NCI-H2196 (cell line): ENCODE results near the gene STT3A.
A peak's percentile ranks its signal among the peaks of the same experiment; 100 is the strongest.

Source experiments
- DNase-seq: peaks from one replicate; lab custom pipeline; 2025; ENCODE audit not compliant: unreplicated experiment; lab: John Stamatoyannopoulos, UW

Gene STT3A

DNA sequence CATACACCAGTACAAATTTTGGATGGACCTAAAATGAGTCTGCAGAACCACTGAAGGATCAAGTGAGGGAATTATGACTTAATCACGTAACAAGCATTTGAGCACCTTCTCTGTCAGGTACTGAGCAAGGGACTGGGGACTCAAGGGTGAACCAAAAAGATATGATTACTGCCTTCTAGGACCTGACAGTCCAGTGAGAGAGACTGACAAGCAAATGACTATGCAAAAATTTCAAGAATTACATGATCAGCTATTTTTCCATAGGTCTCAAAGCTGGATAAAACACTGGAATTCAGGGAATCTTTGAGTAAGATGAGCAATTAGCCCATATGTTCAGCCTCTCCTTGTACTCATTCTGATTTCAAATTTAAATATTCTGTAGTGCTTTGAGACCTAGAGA, 5.2 kb upstream of the STT3A start:
- DNase-seq = no peak

DNA sequence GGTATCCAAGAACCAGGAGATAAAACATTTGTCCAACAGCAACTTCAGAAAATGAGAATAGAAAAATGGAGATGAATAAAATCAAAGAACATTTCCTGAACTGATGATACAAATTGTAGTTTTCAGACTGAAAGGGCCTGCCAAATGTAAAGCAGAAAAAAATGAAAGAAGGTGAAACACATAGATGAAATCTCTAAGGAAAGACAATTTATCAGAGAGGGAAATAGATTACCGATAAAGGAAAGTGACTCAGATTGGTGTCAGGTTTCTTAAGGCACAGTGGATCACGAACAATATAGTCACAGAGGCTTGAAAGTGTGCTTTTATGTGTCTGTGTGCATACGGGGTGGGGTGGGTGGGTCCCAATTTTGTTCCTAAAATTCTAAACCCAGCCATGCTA, 4.1 kb upstream of the STT3A start:
- no peak for DNase-seq

GRCh38 chr11:125591649-125592304, 875 bp upstream of the STT3A start:
- no peak for DNase-seq

DNA sequence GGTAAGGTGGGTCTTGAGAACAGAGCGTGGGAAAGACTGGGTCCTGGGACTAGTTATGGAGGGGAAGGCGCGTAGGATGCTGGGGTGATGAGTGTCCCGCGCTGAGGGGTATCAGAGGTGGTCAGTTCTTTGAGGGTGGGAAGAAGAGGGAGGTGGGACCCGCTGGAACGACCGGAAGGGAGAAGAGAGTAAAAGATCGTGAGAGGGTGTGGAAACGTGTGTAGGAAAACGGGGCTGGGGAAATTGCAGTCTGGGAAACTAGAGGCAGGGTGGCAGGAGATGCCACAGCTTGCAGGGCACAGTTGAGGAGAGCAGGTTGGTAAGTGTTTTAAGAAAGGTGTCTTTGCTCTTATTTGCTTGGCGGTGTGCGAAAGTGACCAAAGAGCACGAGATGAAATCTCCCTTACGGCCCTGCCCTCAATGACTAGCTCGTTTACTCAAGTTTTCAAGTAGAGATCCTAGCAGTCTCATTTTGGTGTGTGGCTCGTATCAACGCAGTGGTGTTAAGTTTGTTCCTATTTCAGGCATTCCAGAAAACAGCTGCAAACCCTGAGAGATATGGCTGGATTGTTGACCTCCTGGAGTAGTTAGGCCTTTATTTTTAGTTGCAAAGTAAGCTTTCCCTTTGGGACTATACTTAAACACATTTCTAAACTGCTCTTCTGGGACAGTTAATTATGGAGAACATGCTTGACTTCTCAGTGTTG, 615 bp downstream of the STT3A start:
- no peak for DNase-seq

- no peak for DNase-seq
These were observed 2.3 kb downstream of the STT3A start for GRCh38 chr11:125594958-125595357.

DNA sequence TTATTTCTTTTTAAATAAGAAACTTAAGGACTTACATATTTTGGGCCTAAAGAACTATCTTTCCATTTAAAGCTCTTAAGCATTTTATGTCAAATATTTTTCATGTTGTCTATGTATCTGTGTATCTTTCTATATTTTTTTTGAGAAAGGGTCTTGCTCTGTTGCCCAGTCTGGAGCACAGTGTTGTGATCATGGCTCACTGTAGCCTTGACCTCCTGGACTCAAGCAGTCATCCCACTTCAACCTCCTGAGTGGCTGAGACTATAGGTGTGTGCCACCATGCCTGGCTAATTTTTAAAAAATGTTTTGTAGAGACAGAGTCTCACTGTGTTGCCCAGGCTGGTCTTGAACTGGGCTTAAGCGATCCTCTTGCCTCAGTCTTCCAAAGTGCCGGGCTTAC, 8.0 kb downstream of the STT3A start:
- DNase-seq = no peak

DNA sequence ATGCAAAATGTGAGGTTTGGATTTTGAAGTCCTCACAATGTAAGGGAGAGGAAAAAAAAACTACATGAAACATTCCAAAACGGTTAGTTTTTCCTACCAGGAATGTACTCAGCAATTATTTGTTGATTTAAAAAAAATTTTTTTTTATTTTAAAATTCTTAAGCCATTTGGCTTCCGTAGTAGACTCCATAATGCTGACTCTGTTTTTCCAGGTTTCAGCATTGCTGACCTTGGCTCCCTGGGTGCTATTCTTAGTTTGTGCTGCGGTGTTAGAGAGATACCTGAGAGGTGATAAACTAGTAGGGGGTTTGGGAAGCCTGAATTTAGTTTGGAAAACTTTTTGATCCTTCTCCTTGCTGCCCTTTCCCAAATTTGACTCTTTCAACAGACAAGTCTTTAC, 10.6 kb downstream of the STT3A start:
- no peak for DNase-seq

GRCh38 chr11:125605417-125605816, 12.8 kb downstream of the STT3A start:
- DNase-seq = no peak

DNA sequence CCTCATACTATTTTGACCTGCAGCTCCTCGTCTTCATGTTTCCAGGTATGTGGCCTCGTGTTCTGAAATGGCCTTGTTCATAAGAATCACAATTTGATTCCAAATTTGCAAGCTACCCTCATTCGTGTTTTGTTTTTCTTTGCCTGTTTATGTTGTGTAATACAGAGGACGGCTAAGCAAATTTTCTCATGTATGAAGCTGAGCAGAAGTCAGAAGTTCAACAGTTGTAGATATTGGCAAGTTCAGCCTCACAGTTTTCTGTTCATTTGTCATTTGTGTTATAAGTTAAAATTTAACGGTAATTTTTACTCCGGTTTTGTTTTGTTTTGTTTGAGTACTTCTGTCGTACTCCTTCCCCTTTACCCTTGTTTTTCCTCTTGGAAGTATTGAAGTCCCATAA, 16.9 kb downstream of the STT3A start:
- DNase-seq = no peak

DNA sequence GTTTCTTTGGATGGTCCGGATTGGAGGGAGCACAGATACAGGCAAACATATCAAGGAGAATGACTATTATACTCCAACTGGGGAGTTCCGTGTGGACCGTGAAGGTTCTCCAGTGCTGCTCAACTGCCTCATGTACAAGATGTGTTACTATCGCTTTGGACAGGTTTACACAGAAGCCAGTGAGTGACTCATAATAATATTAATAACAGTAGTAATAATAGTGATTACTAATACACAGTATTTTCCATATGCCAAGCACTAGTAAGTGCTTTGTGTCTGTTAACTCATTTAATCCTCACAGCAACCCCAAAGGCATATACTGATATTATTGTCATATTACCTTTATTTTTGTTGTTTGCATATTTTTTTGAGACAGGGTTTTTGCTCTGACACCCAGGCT, 25.7 kb downstream of the STT3A start:
- no peak for DNase-seq

DNA sequence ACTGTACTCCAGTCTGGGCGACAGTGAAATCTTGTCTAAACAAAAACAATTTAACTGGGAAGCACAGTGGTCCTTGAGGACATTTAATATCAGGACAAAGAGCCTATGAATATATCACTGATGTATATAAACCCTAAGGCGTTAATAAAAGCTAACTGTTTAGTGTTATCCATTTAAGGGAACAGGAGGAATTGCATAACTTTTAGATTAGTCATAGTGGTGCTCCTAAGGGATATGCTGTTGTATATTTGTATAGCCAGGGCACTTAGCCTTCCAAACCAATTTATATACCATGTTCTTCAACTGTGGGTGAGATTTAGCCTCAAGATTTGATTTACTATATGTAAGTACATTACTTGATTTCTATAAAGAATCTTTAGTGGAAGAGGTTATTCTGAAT, 29.3 kb downstream of the STT3A start:
- DNase-seq = no peak

DNA sequence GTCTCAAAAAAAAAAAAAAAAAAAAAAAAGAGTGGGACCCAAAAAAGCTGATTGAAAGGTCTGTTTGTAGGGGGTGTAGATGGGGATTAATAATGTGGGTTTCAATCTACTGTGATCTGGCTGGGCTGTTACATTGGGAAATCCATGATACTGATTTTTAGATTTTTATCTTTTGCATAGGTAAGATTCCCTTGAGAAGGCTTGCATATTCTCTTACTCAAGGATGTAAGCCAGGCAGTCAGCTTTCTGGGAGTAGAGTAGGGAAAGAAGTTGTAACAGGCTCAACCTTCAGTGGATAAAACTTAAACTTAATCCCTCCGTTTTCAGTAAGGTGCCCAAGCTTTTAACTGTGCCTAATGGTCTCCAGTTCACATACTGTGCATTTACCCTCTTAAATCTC, 30.4 kb downstream of the STT3A start:
- no peak for DNase-seq

GRCh38 chr11:125624756-125625213, 32.1 kb downstream of the STT3A start, which contains the start of gene CHEK1:
CHEK1 (plus strand) TSS chr11:125625163; CDS start chr11:125626769, 1,606 bp downstream.
- DNase-seq = no peak

DNA sequence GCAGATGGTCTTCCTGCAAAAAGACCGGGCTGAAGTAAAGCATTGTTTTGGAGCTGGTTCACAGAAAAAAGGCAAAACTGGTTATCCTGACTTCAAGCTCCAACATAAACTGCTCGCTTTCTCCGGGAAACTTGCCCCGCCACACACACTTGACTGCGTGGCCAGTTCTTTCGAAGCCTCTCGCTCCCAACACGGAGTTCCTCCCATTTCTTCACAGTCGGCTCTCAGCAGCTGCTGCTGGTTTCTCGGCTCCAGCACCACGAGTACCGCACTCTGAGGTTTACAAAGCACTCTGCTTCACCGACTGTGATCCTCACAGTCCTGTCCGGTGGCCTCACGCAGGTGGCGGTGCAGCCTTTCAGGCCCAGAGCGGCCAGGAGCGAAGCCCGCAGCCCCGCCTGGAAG, 32.6 kb downstream of the STT3A start:
- no peak for DNase-seq

- peak; percentile 93 for DNase-seq
These were observed 33.1 kb downstream of the STT3A start for GRCh38 chr11:125625630-125626287.

GRCh38 chr11:125626288-125626950, 33.8 kb downstream of the STT3A start:
- DNase-seq = peak; percentile 81

DNA sequence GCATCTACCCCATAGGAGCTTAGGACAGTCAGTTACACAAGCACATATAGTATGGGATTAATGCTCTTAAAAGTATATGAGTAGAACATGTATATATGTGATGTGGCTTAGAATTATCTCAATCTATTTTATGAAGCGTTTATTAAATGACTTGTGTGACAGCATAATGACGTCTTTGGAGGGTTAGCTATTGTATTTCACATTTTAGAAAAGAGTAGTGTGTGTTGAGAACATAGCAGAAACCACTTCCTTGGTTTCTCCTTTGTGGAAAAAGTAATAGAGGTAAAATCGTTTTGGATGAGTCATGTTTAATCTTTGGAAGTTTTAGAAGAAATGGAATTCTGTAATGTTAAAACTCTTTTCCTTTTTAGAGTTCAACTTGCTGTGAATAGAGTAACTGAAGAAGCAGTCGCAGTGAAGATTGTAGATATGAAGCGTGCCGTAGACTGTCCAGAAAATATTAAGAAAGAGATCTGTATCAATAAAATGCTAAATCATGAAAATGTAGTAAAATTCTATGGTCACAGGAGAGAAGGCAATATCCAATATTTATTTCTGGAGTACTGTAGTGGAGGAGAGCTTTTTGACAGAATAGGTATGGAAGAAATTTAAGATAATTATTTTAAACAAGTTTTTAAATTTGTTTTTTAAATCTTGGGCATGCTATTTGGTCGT, 34.7 kb downstream of the STT3A start:
- DNase-seq = no peak

GRCh38 chr11:125637840-125638239, 45.2 kb downstream of the STT3A start:
- DNase-seq = no peak

- no peak for DNase-seq
These were observed 45.7 kb downstream of the STT3A start for GRCh38 chr11:125638315-125638714.

- DNase-seq = no peak
These were observed 53.2 kb downstream of the STT3A start for GRCh38 chr11:125645871-125646270.
